Measurements from ENCODE around the gene PRL. TPM values are rescaled to one million over a fixed set of nuclear protein-coding genes. Genes with fewer than 3 reads are reported as not detected.

The PRL gene
- total RNA-seq, 6 experiments from 2014 or later = not detected

DNA sequence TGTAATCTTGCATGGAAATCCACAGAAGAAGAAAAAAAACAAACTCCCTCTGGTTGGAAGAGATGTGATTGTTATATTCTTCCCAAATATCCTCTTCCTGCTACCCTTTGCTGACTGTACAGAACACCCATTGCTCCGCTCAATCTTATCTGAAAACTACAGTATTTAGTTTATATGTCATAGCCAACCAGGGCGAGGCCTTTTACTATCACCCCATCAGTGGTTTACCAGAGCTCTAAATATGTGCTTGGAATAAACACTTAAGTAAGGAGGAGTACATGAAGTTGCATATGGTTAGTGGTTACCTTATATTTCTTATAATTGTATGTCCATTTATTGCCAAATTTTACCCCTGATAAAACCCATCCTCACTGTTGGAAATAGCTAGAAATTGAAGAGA, 12.2 kb downstream of the PRL start:
- WGBS (ENCODE audit: insufficient coverage, low coverage, low lambda C conversion rate, missing lambda C conversion rate) = 30% methylated on average over 2 of the region's 2 CpGs
- no peaks in the 10 kb centered on the region for H3K36me3 ChIP-seq
- TF ChIP-seq, protein P1, sequence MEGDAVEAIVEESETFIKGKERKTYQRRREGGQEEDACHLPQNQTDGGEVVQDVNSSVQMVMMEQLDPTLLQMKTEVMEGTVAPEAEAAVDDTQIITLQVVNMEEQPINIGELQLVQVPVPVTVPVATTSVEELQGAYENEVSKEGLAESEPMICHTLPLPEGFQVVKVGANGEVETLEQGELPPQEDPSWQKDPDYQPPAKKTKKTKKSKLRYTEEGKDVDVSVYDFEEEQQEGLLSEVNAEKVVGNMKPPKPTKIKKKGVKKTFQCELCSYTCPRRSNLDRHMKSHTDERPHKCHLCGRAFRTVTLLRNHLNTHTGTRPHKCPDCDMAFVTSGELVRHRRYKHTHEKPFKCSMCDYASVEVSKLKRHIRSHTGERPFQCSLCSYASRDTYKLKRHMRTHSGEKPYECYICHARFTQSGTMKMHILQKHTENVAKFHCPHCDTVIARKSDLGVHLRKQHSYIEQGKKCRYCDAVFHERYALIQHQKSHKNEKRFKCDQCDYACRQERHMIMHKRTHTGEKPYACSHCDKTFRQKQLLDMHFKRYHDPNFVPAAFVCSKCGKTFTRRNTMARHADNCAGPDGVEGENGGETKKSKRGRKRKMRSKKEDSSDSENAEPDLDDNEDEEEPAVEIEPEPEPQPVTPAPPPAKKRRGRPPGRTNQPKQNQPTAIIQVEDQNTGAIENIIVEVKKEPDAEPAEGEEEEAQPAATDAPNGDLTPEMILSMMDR (IDR thresholded peaks at IDR 0.05) = no peak
- TF ChIP-seq POLR2A (IDR thresholded peaks at IDR 0.05) = no peak

DNA sequence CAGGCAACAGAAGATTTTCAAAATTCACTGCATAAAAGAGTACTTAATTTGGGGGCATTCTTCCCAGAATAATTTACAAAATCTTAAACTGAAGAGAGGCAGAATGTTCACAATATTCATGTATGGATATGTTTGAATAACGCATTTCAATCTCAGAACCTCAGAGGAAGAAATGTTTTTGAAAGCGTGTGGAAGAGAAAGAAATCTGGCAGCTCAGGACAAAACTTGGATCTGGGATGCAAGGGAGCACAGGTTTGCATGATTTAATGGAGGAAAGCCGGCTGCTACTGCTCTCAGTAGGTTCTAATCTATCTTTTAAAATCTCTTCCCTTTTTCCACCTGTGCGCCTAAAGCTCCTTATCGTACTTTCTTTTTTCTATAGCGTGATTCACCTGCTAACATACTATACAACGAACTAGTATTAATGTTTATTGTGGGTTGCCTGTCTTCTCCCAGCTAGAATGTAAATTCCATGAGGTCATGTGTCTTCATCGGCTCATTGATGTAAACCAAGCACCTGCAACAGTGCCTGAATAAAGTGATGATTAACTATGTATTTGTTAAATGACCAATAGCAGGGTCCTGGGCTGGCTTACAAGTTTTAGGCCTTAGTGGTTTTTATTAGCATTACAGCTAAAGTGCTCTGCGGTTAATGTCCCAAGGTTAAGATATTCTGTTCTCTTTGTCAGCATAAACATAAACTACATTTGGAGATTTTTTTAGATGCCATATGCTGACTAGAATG, 15.3 kb downstream of the PRL start:
- DNase-seq (no peak), ATAC-seq (no peak)
- Histone ChIP-seq H3K27ac (no peak overlapping the region), H3K4me3 (no peak overlapping the region), H3K36me3 (no peaks in the 10 kb centered on the region), H3K9me3 (no peaks in the 10 kb centered on the region), H3K27me3 (no peaks in the 10 kb centered on the region), H3K4me1 (no peaks in the 10 kb centered on the region)
- intact Hi-C loops (cut with DNase I) = no loop called here
- TF ChIP-seq POLR2A (IDR thresholded peaks at IDR 0.05) = no peak
- TF ChIP-seq, protein P1 (IDR thresholded peaks at IDR 0.05) = no peak
- 80% methylated on average over 9 of the region's 9 CpGs for WGBS (ENCODE audit: insufficient coverage, low coverage, low lambda C conversion rate, missing lambda C conversion rate)

More for the DNA sequence above, 12.2 kb downstream of the PRL start:
- no peak for DNase-seq
- Histone ChIP-seq H3K4me3 (no peak overlapping the region), H3K27me3 (no peaks in the 10 kb centered on the region), H3K9me3 (no peaks in the 10 kb centered on the region), H3K27ac (no peak overlapping the region), H3K4me1 (no peaks in the 10 kb centered on the region)
- ATAC-seq = no peak
- intact Hi-C loops (cut with DNase I) = no loop called here

DNA sequence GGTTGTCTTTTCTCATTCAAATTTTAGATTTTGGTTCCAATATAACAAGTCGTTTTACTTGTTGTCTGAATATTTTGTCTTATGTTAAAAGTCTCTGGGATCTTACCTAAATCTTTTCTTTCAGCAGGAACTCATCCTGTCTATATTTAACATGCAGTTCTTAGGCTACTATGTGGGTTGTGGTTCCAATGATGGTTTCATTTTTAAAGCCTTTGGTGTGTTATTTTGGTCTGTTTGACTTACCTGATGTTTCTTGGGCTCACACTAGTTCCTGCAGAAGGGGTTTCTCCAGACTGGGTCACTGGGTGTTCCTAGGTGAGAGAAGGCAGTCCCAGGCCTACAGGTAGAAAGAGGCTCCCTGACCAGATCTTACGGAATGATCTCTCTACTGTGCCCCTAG, 17.4 kb downstream of the PRL start:
- DNase-seq (no peak), ATAC-seq (no peak)
- Histone ChIP-seq H3K27ac (no peak overlapping the region), H3K4me3 (no peak overlapping the region), H3K4me1 (no peaks in the 10 kb centered on the region), H3K9me3 (no peaks in the 10 kb centered on the region), H3K27me3 (no peaks in the 10 kb centered on the region), H3K36me3 (no peaks in the 10 kb centered on the region)
- TF ChIP-seq, protein P1 (IDR thresholded peaks at IDR 0.05) = no peak
- TF ChIP-seq POLR2A (IDR thresholded peaks at IDR 0.05) = no peak
- intact Hi-C loops (cut with DNase I) = no loop called here
- 70% methylated on average over 2 of the region's 2 CpGs for WGBS (ENCODE audit: insufficient coverage, low coverage, low lambda C conversion rate, missing lambda C conversion rate)

DNA sequence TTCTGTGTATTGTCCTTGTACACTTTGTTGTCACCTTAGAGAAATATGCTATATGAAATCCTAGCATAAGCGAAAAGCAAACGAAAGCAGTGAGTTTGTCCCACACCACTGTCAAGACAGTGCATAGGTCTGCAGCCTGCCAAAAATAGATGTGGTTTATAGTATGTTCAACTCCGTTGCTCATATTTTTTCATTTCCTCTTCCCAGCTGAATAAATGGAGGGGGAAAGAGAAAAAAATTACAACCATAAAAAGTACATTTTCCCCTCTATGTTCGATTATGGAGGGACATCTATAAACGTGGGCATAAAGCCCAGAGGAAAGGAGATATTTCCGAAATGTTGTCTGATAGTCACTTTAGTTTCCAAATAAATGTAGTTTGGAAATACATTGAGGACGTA, 25.8 kb downstream of the PRL start:
- H3K27me3 ChIP-seq = no peaks in the 10 kb centered on the region
- no peaks in the 10 kb centered on the region for H3K36me3 ChIP-seq
- ATAC-seq = no peak
- no peak for DNase-seq
- 35% methylated on average over 7 of the region's 7 CpGs for WGBS (ENCODE audit: insufficient coverage, low coverage, low lambda C conversion rate, missing lambda C conversion rate)
- TF ChIP-seq POLR2A (IDR thresholded peaks at IDR 0.05) = no peak
- TF ChIP-seq, protein P1 (IDR thresholded peaks at IDR 0.05) = no peak
- H3K27ac ChIP-seq = no peak overlapping the region
- H3K4me3 ChIP-seq = no peak overlapping the region
- H3K4me1 ChIP-seq = no peaks in the 10 kb centered on the region
- H3K9me3 ChIP-seq = no peaks in the 10 kb centered on the region
- intact Hi-C loops (cut with DNase I) = no loop called here
